CD4-positive, alpha-beta T cell treated with Interleukin-1 beta for 1 hour (primary cell): Measurements from ENCODE around the gene CRYGS.

Source experiments
- DNase-seq, 2 donors: peaks; one replicate each; pipeline ENCODE4 v3.0.0-alpha.2; 2020 to 2022

The CRYGS gene

GRCh38 chr3:186489507-186489906, 54.7 kb downstream of the CRYGS start:
- DNase-seq, result no peak
